ENCODE data around the gene PLCH2. TPM values are rescaled to one million over a fixed set of nuclear protein-coding genes. Genes with fewer than 3 reads are reported as not detected.

Gene PLCH2
- total RNA-seq, 1 experiment from 2014 or later = not detected

DNA sequence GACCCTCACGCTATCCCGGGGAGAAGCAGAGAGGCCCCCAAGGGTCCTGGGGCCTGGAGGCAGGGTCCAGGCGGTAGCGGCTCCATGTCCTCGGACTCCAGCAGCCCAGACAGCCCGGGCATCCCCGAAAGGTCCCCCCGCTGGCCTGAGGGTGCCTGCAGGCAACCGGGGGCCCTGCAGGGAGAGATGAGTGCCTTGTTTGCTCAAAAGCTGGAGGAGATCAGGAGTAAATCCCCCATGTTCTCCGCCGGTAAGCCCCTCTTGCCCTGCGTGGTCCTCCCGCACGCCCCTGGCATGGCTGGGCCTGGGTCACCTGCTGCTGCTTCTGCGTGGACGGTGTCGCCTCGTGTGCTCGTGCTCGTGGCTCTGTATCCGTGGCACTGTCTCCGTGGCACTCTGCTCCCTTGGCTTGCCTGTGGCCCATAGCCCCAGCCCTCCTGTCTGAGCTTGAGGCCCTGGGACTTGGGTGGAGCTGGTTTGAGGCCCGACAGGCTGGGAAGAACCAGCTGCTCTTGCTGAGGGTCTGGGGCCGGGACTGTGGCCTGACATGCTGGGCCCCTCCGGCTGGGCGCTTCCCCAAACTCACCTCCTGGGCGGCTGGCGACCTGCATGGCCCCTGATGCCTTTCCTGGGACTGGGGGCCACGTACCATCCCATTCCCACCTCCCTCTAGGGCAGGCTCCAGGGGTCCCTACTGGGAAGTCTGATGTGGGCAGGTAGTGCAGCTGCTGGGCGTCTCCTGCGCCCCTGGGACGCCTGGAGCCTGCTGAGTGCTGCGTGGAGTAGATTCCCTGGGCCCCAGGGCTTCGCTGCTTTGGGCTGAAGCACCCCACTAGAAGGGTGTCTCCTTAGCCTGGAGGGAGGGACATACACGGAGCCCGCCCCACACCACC is 26.8 kb downstream of the PLCH2 start:
- no peak for DNase-seq (ENCODE audit: low spot score)
- Histone ChIP-seq H3K27ac (ENCODE audit: low read depth, low read length, poor library complexity, severe bottlenecking) (no peak overlapping the region), H3K9me3 (ENCODE audit: low read depth, low read length, poor library complexity, severe bottlenecking) (no peaks in the 10 kb centered on the region), H3K36me3 (ENCODE audit: insufficient read depth, low read length, poor library complexity, severe bottlenecking) (no peaks in the 10 kb centered on the region), H3K4me1 (ENCODE audit: insufficient read depth, low read length, poor library complexity, severe bottlenecking) (no peaks in the 10 kb centered on the region), H3K4me3 (ENCODE audit: low read depth, low read length, poor library complexity, severe bottlenecking) (no peak overlapping the region), H3K27me3 (replicated peaks; ENCODE audit: insufficient read depth, low read depth, low read length, poor library complexity) (no peaks in the 10 kb centered on the region)
- POLR2A ChIA-PET (ENCODE audit: low non-redundant PET) = no interaction called here
- intact Hi-C loops (cut with micrococcal nuclease; ENCODE audit: unreplicated experiment) = no loop called here
- no peak for TF ChIP-seq EZH2 (IDR thresholded peaks at IDR 0.05; ENCODE audit: borderline replicate concordance, low read depth, low read length, poor library complexity, severe bottlenecking)
- TF ChIP-seq, protein P1, sequence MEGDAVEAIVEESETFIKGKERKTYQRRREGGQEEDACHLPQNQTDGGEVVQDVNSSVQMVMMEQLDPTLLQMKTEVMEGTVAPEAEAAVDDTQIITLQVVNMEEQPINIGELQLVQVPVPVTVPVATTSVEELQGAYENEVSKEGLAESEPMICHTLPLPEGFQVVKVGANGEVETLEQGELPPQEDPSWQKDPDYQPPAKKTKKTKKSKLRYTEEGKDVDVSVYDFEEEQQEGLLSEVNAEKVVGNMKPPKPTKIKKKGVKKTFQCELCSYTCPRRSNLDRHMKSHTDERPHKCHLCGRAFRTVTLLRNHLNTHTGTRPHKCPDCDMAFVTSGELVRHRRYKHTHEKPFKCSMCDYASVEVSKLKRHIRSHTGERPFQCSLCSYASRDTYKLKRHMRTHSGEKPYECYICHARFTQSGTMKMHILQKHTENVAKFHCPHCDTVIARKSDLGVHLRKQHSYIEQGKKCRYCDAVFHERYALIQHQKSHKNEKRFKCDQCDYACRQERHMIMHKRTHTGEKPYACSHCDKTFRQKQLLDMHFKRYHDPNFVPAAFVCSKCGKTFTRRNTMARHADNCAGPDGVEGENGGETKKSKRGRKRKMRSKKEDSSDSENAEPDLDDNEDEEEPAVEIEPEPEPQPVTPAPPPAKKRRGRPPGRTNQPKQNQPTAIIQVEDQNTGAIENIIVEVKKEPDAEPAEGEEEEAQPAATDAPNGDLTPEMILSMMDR (conservative IDR thresholded peaks at IDR 0.05; ENCODE audit: low read depth, low read length) = no peak
- no TSS peak for BruUV-seq (replicated peaks)
- CTCF ChIA-PET = interaction anchor here (0.5 kb wide), 1 partner anchor 88 kb away, joined by 11 read pairs; no protein-coding TSS in a partner anchor

DNA sequence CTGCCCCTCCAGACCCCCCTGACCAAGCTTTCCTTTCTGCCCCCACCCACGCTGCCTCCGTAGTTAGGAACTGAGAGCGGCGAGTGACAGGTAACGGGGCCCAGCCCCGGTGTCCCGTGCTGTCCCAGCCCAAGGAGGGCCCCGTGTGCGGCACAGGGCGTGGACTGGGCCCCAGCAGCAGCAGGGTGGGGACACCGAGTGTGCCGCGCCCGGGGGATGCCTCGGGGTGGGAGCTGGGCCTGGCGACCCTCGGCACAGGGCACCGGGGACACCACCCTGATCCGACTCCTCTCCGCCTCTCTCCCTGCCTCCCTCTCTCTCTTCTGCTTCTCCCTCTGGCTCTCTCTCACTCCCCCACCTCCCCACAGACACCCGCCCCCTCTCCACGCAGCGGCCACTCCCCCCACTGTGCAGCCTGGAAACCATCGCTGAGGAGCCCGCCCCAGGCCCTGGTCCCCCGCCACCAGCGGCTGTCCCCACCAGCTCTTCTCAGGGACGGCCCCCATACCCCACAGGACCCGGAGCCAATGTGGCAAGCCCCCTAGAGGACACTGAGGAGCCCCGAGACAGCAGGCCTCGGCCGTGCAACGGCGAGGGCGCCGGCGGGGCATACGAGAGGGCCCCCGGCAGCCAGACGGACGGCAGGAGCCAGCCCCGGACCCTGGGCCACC is 27.6 kb downstream of the PLCH2 start:
- CTCF ChIA-PET = no interaction called here
- H3K27ac ChIP-seq (ENCODE audit: low read depth, low read length, poor library complexity, severe bottlenecking) = no peak overlapping the region

DNA sequence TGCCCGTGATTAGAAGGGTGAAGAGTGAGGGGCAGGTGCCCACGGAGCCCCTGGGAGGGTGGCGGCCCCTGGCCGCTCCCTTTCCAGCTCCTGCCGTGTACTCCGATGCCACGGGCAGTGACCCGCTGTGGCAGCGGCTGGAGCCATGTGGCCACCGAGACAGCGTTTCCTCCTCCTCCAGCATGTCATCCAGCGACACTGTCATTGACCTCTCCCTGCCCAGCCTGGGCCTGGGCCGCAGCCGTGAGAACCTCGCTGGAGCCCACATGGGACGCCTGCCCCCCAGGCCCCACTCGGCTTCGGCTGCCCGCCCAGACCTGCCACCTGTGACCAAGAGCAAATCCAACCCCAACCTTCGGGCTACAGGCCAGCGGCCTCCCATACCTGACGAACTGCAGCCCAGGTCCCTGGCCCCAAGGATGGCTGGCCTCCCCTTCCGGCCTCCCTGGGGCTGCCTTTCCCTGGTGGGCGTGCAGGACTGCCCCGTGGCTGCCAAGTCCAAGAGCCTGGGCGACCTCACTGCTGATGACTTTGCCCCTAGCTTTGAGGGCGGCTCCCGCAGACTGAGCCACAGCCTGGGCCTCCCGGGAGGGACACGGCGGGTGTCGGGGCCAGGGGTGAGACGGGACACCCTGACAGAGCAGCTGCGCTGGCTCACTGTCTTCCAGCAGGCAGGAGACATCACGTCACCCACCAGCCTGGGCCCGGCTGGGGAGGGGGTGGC is 28.3 kb downstream of the PLCH2 start:
- POLR2A ChIA-PET (ENCODE audit: low non-redundant PET) = no interaction called here
- TF ChIP-seq, protein P1 (conservative IDR thresholded peaks at IDR 0.05; ENCODE audit: low read depth, low read length) = no peak
- no peak for TF ChIP-seq EZH2 (IDR thresholded peaks at IDR 0.05; ENCODE audit: borderline replicate concordance, low read depth, low read length, poor library complexity, severe bottlenecking)
- no TSS peak for BruUV-seq (replicated peaks)
- no peaks in the 10 kb centered on the region for H3K9me3 ChIP-seq (ENCODE audit: low read depth, low read length, poor library complexity, severe bottlenecking)
- DNase-seq (ENCODE audit: low spot score) = no peak
- peaks cover under 1% of the 10 kb centered on the region for H3K36me3 ChIP-seq (ENCODE audit: insufficient read depth, low read length, poor library complexity, severe bottlenecking)
- intact Hi-C loops (cut with micrococcal nuclease; ENCODE audit: unreplicated experiment) = no loop called here
- H3K27me3 ChIP-seq (replicated peaks; ENCODE audit: insufficient read depth, low read depth, low read length, poor library complexity) = no peaks in the 10 kb centered on the region
- no peak overlapping the region for H3K4me3 ChIP-seq (ENCODE audit: low read depth, low read length, poor library complexity, severe bottlenecking)
- CTCF ChIA-PET = no interaction called here
- H3K4me1 ChIP-seq (ENCODE audit: insufficient read depth, low read length, poor library complexity, severe bottlenecking) = no peaks in the 10 kb centered on the region
- H3K27ac ChIP-seq (ENCODE audit: low read depth, low read length, poor library complexity, severe bottlenecking) = no peak overlapping the region

More for the DNA sequence above, 27.6 kb downstream of the PLCH2 start:
- no peaks in the 10 kb centered on the region for H3K4me1 ChIP-seq (ENCODE audit: insufficient read depth, low read length, poor library complexity, severe bottlenecking)
- no peak for TF ChIP-seq EZH2 (IDR thresholded peaks at IDR 0.05; ENCODE audit: borderline replicate concordance, low read depth, low read length, poor library complexity, severe bottlenecking)
- TF ChIP-seq, protein P1 (conservative IDR thresholded peaks at IDR 0.05; ENCODE audit: low read depth, low read length) = 0 out of 2 replicates have a peak, but pooled peaks have one; percentile 19
- no peaks in the 10 kb centered on the region for H3K36me3 ChIP-seq (ENCODE audit: insufficient read depth, low read length, poor library complexity, severe bottlenecking)
- intact Hi-C loops (cut with micrococcal nuclease; ENCODE audit: unreplicated experiment) = no loop called here
- DNase-seq (ENCODE audit: low spot score) = no peak
- no TSS peak for BruUV-seq (replicated peaks)
- H3K27me3 ChIP-seq (replicated peaks; ENCODE audit: insufficient read depth, low read depth, low read length, poor library complexity) = no peaks in the 10 kb centered on the region
- no peaks in the 10 kb centered on the region for H3K9me3 ChIP-seq (ENCODE audit: low read depth, low read length, poor library complexity, severe bottlenecking)
- H3K4me3 ChIP-seq (ENCODE audit: low read depth, low read length, poor library complexity, severe bottlenecking) = no peak overlapping the region
- POLR2A ChIA-PET (ENCODE audit: low non-redundant PET) = no interaction called here

Measured in A673 (cell line).